ENCODE results near the gene TRDMT1.

DNA sequence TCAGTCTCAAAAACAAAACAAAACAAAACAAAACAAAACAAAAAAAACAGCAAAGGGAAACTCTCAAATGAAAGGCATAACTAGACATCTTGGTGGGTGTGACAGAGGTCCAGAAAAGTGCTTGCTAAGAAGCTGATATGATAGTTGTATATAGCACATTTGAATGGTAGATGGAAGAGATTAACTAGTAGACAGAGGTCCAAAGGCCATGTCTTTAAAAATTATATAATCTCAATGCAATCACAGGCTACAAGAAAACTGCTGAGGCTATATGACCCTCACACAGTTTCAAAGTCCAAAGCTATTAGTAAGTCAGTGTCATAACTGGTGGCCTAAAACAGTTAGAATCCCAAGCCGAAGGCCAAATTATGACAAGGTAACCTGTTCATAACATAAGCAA lies 56.2 kb downstream of the TRDMT1 start:
- no peak for TF ChIP-seq GATA3 (IDR thresholded peaks at IDR 0.05; ENCODE audit: low read depth, low read length)
- no peak for TF ChIP-seq GATA2 (IDR thresholded peaks at IDR 0.05; ENCODE audit: low read depth, low read length)

Measured in SH-SY5Y (cell line).